TTC549 (cell line): ENCODE data around the gene AMOTL1.
A peak's percentile ranks its signal among the peaks of the same experiment; 100 is the strongest.
"Not testable (repeated sequence)": the region's sequence is repeated elsewhere in the genome, so short reads cannot be mapped to it uniquely, and the experiment has no call there.

ENCODE experiments used
- FAIRE-seq: peaks from 2 replicates; lab custom pipeline; 2012; peaks lifted over from hg19 to GRCh38; lab: Jason Lieb, UNC

The AMOTL1 gene

DNA sequence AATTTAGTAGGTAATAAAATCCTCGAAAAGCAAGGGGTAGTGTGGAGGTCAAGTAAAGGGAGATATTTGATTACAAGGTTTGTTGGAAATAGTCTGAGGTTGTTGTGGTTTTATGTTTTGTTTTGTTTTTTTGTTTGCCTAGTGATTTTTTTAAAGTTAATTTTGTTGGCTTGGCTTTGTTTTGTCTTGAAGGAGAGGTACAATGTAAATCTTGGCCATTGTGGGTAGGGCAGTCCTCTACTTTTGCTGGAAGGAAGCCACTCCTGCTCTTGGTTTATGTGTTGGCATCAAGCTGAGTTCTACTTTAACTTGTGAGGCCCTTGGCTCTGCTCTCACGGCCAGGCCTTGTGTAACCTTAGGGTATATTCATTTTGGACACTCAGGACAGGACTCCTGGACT is 3.2 kb downstream of the AMOTL1 start:
- no peak for FAIRE-seq

DNA sequence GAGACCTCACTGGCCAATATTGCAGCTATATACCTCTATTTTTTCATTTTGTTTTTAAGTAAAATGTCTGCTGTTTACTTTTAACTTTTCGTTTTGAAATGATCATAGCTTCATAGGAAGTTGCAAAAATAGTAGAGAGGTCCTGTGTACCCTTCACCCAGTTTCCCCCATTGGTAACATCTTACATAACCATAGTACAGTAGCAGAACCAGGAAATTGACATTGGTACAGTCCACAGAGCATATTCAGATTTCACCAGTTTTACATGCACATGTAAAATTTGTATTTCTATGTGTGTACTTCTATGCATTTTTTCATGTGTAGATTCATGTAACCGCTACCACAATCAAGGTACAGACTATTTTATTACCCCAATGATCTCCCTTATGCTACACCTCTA is 3.8 kb downstream of the AMOTL1 start:
- FAIRE-seq, result no peak

DNA sequence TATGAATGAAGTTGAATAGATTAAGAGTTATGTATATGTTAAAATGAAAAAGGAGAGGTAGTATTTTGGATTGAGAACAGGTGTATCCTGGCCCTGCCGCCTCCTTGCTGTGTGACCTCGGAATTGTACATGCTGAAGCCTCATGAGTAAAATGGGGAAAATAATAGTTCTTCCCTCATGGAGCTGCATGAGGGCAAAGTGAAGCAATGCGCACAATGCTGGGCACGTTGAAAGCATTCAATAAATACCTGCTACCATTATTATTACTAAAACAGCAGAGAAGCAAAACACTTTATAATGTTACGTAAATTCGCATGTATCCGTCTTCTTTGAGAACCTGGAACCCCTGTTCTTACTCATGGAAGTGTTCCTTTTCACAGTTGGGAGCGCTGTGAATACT is 5.7 kb downstream of the AMOTL1 start:
- FAIRE-seq, result no peak

DNA sequence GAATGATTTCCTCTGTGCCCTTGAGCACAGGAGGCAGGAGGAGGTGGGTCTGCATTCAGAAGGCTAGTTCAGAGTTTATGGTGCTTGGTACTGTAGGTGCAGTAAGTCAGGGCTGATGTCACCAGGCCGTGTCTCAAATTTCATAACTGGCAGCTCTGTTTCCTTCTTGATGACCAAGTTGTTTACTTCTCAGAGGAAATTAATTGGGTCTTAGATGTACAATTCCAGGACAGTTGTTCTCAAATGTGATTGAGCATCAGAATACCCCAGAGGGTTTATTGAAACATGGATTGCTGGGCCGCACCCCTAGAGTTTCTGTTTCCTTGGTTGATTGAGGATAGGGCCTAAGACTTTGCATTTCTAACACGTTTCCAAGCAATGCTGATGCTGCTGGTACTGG is 6.2 kb downstream of the AMOTL1 start:
- FAIRE-seq, result no peak

GRCh38 chr11:94775567-94776327 is 7.6 kb downstream of the AMOTL1 start:
- no peak for FAIRE-seq

DNA sequence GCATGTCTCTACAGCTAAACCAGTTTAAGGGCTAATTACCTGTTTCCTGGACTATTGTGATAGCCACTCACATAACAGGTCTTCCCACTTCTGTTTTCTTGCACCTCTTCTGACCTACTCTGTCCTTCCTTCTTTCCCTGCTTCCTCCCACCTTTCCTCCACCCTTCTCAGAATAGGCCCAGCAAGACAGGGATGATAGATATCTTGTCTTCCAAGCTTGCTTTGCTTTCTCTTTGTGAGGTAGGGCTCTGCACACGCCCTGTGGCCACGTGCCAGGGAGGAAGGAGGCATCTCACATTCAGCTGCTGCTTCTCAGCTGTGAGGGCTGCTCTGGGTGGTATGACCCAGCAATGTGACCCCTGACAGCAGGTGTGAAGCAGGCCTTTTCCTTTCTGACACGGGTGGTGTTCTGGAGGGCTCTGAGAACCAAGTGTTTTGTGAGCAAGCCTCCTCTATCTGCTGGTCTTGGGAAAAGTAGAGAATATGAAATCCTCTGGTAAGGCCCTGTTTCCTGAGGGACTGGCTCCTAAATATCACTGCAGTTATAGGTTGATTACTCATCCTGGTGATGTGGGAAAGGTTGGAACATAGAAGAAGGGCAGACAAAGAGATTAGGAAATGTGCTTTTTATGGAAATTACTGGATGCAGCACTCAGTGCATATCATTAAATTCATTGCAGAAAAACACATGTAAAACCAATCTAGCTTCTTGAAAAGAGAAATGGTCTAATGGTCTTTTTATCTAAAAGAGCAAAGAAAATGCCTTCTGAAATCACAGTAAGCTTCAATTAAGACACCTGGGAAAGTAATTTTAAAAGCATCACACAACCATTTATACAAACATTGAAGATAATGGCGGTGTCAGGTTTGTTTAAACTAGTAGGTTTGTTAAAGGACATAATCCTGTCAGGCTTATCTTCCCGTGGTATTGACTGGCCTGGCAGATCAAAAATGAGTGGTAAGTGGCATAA is 8.5 kb downstream of the AMOTL1 start:
- FAIRE-seq, result no peak

DNA sequence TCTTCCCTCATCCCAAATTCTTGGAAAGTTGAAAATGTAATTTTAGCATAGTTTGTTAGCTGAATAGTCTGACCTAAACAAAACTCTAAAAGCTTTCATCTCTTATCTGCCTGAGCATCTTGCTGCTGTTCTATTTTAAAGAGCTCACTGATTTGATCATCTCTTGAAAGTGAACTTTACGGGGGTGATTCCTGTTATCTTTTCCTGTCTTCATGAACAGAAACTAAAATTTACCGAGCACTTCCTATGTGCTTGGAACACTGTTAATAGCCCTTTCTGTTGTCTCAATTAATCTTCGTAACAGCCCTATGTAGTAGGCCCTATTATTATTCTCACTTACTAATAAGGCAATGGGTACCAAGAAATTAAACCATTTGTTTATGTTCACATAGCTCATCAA is 12.3 kb downstream of the AMOTL1 start:
- FAIRE-seq, result no peak

- FAIRE-seq, result no peak
These were observed 13.7 kb downstream of the AMOTL1 start for GRCh38 chr11:94781837-94782236.

GRCh38 chr11:94782446-94782845 is 14.3 kb downstream of the AMOTL1 start:
- no peak for FAIRE-seq

GRCh38 chr11:94784884-94785283 is 16.7 kb downstream of the AMOTL1 start:
- FAIRE-seq, result no peak

- no peak for FAIRE-seq
These were observed 17.4 kb downstream of the AMOTL1 start for GRCh38 chr11:94785509-94785908.

DNA sequence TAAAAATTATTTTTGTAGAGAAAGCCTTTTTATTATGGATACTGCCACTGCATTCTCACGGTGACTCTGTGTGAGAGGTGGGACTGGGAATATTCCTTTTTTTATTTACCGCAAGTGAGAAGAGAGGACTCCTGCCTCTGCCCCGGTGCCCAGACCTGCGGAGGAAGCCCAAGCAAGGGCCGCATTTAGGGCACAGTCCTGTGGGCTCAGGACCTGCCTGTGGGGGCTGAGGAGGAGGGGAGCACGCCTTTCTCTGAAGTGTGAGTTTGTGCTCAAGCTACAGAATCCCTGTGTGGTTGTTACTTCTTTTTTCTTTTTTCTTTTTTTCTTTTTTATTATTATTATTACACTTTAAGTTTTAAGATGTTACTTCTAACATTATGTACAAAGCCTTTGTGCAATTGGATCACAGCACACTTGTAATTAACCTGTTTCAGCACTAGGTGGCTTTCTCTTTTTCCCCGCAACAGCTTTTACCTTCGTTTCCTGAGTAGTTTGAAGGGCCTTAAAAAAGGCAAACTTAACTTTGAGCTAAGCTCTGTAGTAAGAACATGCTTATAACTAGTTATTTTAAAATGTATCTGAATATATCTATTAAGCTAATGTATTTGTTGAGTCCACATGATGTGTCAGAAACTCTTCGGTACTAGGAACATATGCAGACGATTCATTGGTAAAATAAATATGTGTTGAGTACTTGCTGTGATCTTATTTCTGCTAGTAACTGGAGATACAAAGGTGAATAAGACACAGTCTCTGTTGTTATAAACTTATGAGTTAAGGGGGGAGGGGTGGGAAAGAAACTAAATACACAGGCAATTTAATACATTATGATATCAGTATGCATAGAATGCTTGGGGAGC is 18.3 kb downstream of the AMOTL1 start:
- FAIRE-seq, result peak; percentile 79

GRCh38 chr11:94787801-94788200 is 19.6 kb downstream of the AMOTL1 start:
- no peak for FAIRE-seq

GRCh38 chr11:94788396-94788795 is 20.2 kb downstream of the AMOTL1 start:
- FAIRE-seq, result no peak

DNA sequence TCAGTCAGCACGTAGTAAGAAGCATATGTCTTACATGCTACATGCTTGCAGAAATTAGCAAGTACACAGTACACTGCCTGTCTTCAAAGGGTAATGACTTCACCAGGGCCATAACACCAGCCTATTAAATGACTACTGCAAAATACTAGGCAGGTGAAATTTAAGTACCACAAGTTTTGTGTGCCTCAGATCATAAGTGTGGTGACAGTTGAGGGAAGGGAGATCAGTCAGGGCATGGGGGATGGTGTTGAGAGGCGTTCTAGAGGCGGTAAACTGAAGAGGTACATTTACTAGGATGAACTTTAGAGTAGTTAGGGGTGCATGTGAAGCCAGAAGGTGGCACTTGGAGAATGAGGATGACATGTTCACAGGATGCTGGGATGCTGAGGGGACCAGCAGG is 22.0 kb downstream of the AMOTL1 start:
- no peak for FAIRE-seq

DNA sequence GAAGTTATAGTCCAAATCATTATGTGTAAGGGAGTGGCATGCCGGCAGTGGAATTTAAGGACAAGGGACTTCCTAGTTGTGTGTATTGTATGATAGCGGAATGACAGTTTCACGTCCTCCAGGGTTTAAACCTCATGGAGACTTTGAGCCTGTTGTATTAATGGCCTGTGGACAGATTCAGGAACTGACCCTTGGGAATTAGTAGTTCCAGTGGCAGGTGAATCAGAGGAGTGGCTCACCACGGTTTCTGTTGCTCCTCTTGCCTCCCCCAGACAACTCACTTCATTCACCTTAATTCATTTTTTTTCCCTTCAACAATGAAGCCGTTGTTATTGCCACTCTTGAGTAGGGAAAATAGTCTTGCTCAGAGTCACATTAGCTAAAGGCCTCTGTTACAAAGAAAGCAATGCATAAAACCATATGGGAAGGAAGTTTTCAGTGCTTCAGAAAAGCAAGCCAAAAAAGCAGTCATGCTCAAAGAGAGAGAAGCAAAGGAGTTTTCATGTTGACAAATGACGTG is 22.6 kb downstream of the AMOTL1 start:
- FAIRE-seq, result no peak

GRCh38 chr11:94791216-94791889 is 23.2 kb downstream of the AMOTL1 start:
- FAIRE-seq, result no peak

GRCh38 chr11:94791942-94792341 is 23.8 kb downstream of the AMOTL1 start:
- not testable (repeated sequence) for FAIRE-seq

DNA sequence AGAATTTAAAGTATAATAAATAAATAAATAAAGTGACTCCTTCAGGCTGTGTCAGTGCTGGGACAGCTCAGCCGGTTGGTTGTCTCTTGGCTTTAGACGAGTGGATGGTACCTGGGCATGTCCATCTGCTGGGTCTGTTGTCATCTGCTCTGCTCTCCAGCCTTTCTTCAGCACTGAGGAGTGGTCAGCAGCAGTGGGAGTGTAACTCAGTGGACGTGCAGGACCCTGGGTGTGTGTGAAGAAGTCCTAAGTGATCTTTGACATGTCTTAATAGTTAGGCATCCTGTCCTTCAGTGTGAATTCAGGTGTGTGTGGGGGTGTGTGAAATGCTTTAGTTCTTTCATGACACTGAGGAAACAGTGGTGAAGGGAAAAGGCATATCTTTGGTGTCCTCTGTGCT is 24.3 kb downstream of the AMOTL1 start:
- no peak for FAIRE-seq

GRCh38 chr11:94793002-94793401 is 24.8 kb downstream of the AMOTL1 start:
- FAIRE-seq, result no peak

DNA sequence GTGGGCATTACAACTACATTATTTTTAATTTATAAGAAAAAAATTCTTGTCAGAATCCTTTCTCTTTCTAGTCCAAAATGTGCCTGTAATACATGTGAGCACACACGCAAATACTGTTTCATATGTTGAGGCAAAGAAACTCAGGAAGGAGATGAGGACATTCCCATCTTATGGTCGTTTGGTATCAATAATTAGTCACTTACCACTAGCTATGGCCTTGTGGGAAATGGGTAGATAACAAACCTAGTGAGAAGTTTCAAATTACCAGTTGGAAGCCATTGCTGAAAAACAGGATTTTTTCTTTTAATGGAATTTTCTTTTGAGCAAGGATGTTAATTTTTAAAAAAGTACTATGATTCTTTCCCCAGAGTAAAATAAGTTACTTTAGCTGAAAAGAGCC is 25.7 kb downstream of the AMOTL1 start:
- FAIRE-seq, result no peak
